ENCODE measurements around the gene DENND6A.
"Not testable (repeated sequence)": the region's sequence is repeated elsewhere in the genome, so short reads cannot be mapped to it uniquely, and the experiment has no call there.

Gene DENND6A

GRCh38 chr3:57717205-57717868, 24.5 kb upstream of the DENND6A start:
- Histone ChIP-seq H3K4me1 (ENCODE audit: control insufficient read depth, low read depth, low read length) (no peaks in the 10 kb centered on the region), H3K36me3 (ENCODE audit: control insufficient read depth, low read depth, low read length) (no peaks in the 10 kb centered on the region), H3K4me3 (ENCODE audit: low read length) (no peak overlapping the region), H3K27ac (ENCODE audit: low read length) (no peak overlapping the region), H3K9me3 (ENCODE audit: control insufficient read depth, low read depth, low read length) (no peaks in the 10 kb centered on the region), H3K27me3 (ENCODE audit: control insufficient read depth, insufficient read depth, low read length) (no peaks in the 10 kb centered on the region), H3K9ac (ENCODE audit: low read length) (no peak overlapping the region)

- H3K4me3 ChIP-seq (ENCODE audit: low read length): no peak overlapping the region
- no peak overlapping the region for H3K27ac ChIP-seq (ENCODE audit: low read length)
- H3K9ac ChIP-seq (ENCODE audit: low read length): no peak overlapping the region
- no peaks in the 10 kb centered on the region for H3K9me3 ChIP-seq (ENCODE audit: control insufficient read depth, low read depth, low read length)
- no peaks in the 10 kb centered on the region for H3K36me3 ChIP-seq (ENCODE audit: control insufficient read depth, low read depth, low read length)
- no peaks in the 10 kb centered on the region for H3K4me1 ChIP-seq (ENCODE audit: control insufficient read depth, low read depth, low read length)
- no peaks in the 10 kb centered on the region for H3K27me3 ChIP-seq (ENCODE audit: control insufficient read depth, insufficient read depth, low read length)
Measured at GRCh38 chr3:57715686-57716085, 22.8 kb upstream of the DENND6A start.

GRCh38 chr3:57709559-57709958, 16.7 kb upstream of the DENND6A start:
- H3K4me1 ChIP-seq (ENCODE audit: control insufficient read depth, low read depth, low read length): no peaks in the 10 kb centered on the region

GRCh38 chr3:57709031-57709430, 16.2 kb upstream of the DENND6A start:
- no peak overlapping the region for H3K9ac ChIP-seq (ENCODE audit: low read length)

More at GRCh38 chr3:57709559-57709958, 16.7 kb upstream of the DENND6A start:
- Histone ChIP-seq H3K9me3 (ENCODE audit: control insufficient read depth, low read depth, low read length) (peaks cover 4% of the 10 kb centered on the region), H3K9ac (ENCODE audit: low read length) (no peak overlapping the region), H3K4me3 (ENCODE audit: low read length) (no peak overlapping the region), H3K36me3 (ENCODE audit: control insufficient read depth, low read depth, low read length) (no peaks in the 10 kb centered on the region), H3K27ac (ENCODE audit: low read length) (no peak overlapping the region), H3K27me3 (ENCODE audit: control insufficient read depth, insufficient read depth, low read length) (no peaks in the 10 kb centered on the region)

GRCh38 chr3:57706462-57706861, 13.6 kb upstream of the DENND6A start:
- Histone ChIP-seq H3K9ac (ENCODE audit: low read length) (no peak overlapping the region), H3K27me3 (ENCODE audit: control insufficient read depth, insufficient read depth, low read length) (no peaks in the 10 kb centered on the region), H3K9me3 (ENCODE audit: control insufficient read depth, low read depth, low read length) (peaks cover 4% of the 10 kb centered on the region), H3K4me1 (ENCODE audit: control insufficient read depth, low read depth, low read length) (no peaks in the 10 kb centered on the region), H3K36me3 (ENCODE audit: control insufficient read depth, low read depth, low read length) (no peaks in the 10 kb centered on the region), H3K27ac (ENCODE audit: low read length) (no peak overlapping the region), H3K4me3 (ENCODE audit: low read length) (no peak overlapping the region)

More at GRCh38 chr3:57709031-57709430, 16.2 kb upstream of the DENND6A start:
- Histone ChIP-seq H3K27ac (ENCODE audit: low read length) (no peak overlapping the region), H3K4me1 (ENCODE audit: control insufficient read depth, low read depth, low read length) (no peaks in the 10 kb centered on the region), H3K4me3 (ENCODE audit: low read length) (no peak overlapping the region), H3K36me3 (ENCODE audit: control insufficient read depth, low read depth, low read length) (no peaks in the 10 kb centered on the region), H3K9me3 (ENCODE audit: control insufficient read depth, low read depth, low read length) (peaks cover 4% of the 10 kb centered on the region), H3K27me3 (ENCODE audit: control insufficient read depth, insufficient read depth, low read length) (no peaks in the 10 kb centered on the region)

- not testable (repeated sequence) for H3K27ac ChIP-seq (ENCODE audit: low read length); H3K27me3 ChIP-seq (ENCODE audit: control insufficient read depth, insufficient read depth, low read length); H3K9me3 ChIP-seq (ENCODE audit: control insufficient read depth, low read depth, low read length); H3K36me3 ChIP-seq (ENCODE audit: control insufficient read depth, low read depth, low read length); H3K9ac ChIP-seq (ENCODE audit: low read length); H3K4me3 ChIP-seq (ENCODE audit: low read length); H3K4me1 ChIP-seq (ENCODE audit: control insufficient read depth, low read depth, low read length)
Measured at GRCh38 chr3:57705351-57705750, 12.5 kb upstream of the DENND6A start.

GRCh38 chr3:57701781-57702180, 8.9 kb upstream of the DENND6A start:
- no peaks in the 10 kb centered on the region for H3K9me3 ChIP-seq (ENCODE audit: control insufficient read depth, low read depth, low read length)
- no peak overlapping the region for H3K4me3 ChIP-seq (ENCODE audit: low read length)
- no peak overlapping the region for H3K9ac ChIP-seq (ENCODE audit: low read length)
- no peaks in the 10 kb centered on the region for H3K4me1 ChIP-seq (ENCODE audit: control insufficient read depth, low read depth, low read length)
- H3K36me3 ChIP-seq (ENCODE audit: control insufficient read depth, low read depth, low read length): no peaks in the 10 kb centered on the region
- H3K27me3 ChIP-seq (ENCODE audit: control insufficient read depth, insufficient read depth, low read length): no peaks in the 10 kb centered on the region
- H3K27ac ChIP-seq (ENCODE audit: low read length): no peak overlapping the region

- no peak overlapping the region for H3K9ac ChIP-seq (ENCODE audit: low read length)
- H3K27me3 ChIP-seq (ENCODE audit: control insufficient read depth, insufficient read depth, low read length): no peaks in the 10 kb centered on the region
- no peaks in the 10 kb centered on the region for H3K4me1 ChIP-seq (ENCODE audit: control insufficient read depth, low read depth, low read length)
- no peaks in the 10 kb centered on the region for H3K36me3 ChIP-seq (ENCODE audit: control insufficient read depth, low read depth, low read length)
- no peak overlapping the region for H3K4me3 ChIP-seq (ENCODE audit: low read length)
- no peak overlapping the region for H3K27ac ChIP-seq (ENCODE audit: low read length)
- no peaks in the 10 kb centered on the region for H3K9me3 ChIP-seq (ENCODE audit: control insufficient read depth, low read depth, low read length)
Measured at GRCh38 chr3:57700737-57701136, 7.9 kb upstream of the DENND6A start.

GRCh38 chr3:57699591-57699990, 6.7 kb upstream of the DENND6A start:
- Histone ChIP-seq H3K9ac (ENCODE audit: low read length) (no peak overlapping the region), H3K9me3 (ENCODE audit: control insufficient read depth, low read depth, low read length) (no peaks in the 10 kb centered on the region), H3K4me3 (ENCODE audit: low read length) (no peak overlapping the region), H3K27me3 (ENCODE audit: control insufficient read depth, insufficient read depth, low read length) (no peaks in the 10 kb centered on the region), H3K4me1 (ENCODE audit: control insufficient read depth, low read depth, low read length) (no peaks in the 10 kb centered on the region), H3K27ac (ENCODE audit: low read length) (no peak overlapping the region), H3K36me3 (ENCODE audit: control insufficient read depth, low read depth, low read length) (no peaks in the 10 kb centered on the region)

- Histone ChIP-seq H3K27me3 (ENCODE audit: control insufficient read depth, insufficient read depth, low read length) (no peaks in the 10 kb centered on the region), H3K9me3 (ENCODE audit: control insufficient read depth, low read depth, low read length) (no peaks in the 10 kb centered on the region), H3K4me3 (ENCODE audit: low read length) (no peak overlapping the region), H3K9ac (ENCODE audit: low read length) (no peak overlapping the region), H3K36me3 (ENCODE audit: control insufficient read depth, low read depth, low read length) (no peaks in the 10 kb centered on the region), H3K4me1 (ENCODE audit: control insufficient read depth, low read depth, low read length) (no peaks in the 10 kb centered on the region), H3K27ac (ENCODE audit: low read length) (no peak overlapping the region)
Measured at GRCh38 chr3:57696801-57697321, 4.0 kb upstream of the DENND6A start.

- no peak overlapping the region for H3K27ac ChIP-seq (ENCODE audit: low read length)
- no peaks in the 10 kb centered on the region for H3K4me1 ChIP-seq (ENCODE audit: control insufficient read depth, low read depth, low read length)
- no peaks in the 10 kb centered on the region for H3K9me3 ChIP-seq (ENCODE audit: control insufficient read depth, low read depth, low read length)
- no peak overlapping the region for H3K9ac ChIP-seq (ENCODE audit: low read length)
- H3K27me3 ChIP-seq (ENCODE audit: control insufficient read depth, insufficient read depth, low read length): no peaks in the 10 kb centered on the region
- no peaks in the 10 kb centered on the region for H3K36me3 ChIP-seq (ENCODE audit: control insufficient read depth, low read depth, low read length)
- no peak overlapping the region for H3K4me3 ChIP-seq (ENCODE audit: low read length)
Measured at GRCh38 chr3:57694146-57694545, 1.3 kb upstream of the DENND6A start.

GRCh38 chr3:57692133-57692395, 813 bp downstream of the DENND6A start:
- Histone ChIP-seq H3K4me3 (ENCODE audit: low read length) (peak overlapping the region; percentile 80), H3K9ac (ENCODE audit: low read length) (peak overlapping the region; percentile 83), H3K27ac (ENCODE audit: low read length) (peak overlapping the region; percentile 21)
- not testable (repeated sequence) for H3K27me3 ChIP-seq (ENCODE audit: control insufficient read depth, insufficient read depth, low read length); H3K9me3 ChIP-seq (ENCODE audit: control insufficient read depth, low read depth, low read length); H3K4me1 ChIP-seq (ENCODE audit: control insufficient read depth, low read depth, low read length); H3K36me3 ChIP-seq (ENCODE audit: control insufficient read depth, low read depth, low read length)

Data from iPS-18a (cell line).